Spleen (tissue), 7 donors: ENCODE measurements around the gene HENMT1.
"Not testable (repeated sequence)": the region's sequence is repeated elsewhere in the genome, so short reads cannot be mapped to it uniquely, and the experiment has no call there.

Experiments used
- CTCF ChIP-seq, 11 experiments: fragments of 200-600 bp in 7 of 11; fragments of 450-650 bp in 4 of 11; sonication (generic) in 4 of 11; IDR thresholded peaks in 8 of 11; conservative IDR thresholded peaks in 3 of 11; 1 replicate in 7 of 11; 2 replicates in 4 of 11; pipeline versions ENCODE4 v1.4.0 to v1.8.0; 2016 to 2021; ENCODE audit warnings: antibody characterized with exemption in 11 of 11, inconsistent platforms in 4 of 11, mild to moderate bottlenecking in 1 of 11
- POLR2AphosphoS5 ChIP-seq, 3 donors: sonication (generic); formaldehyde crosslinking; IDR thresholded peaks; one replicate each; pipeline ENCODE4 v1.5.1; 2017; ENCODE audit warnings: antibody characterized with exemption in 3 of 3
- donor health status: DM: no; HTN: no; CAD: no; lungs with moderate emphysema.
- donor health status: DM: no; HTN: no; CAD: no.
- donor health status: DM: no; HTN: no; CAD: no.

GRCh38 chr1:108681701-108682100 lies 20.8 kb upstream of the HENMT1 start:
- TF ChIP-seq CTCF (IDR thresholded peaks at IDR 0.05 in 8 of 11, conservative IDR thresholded peaks at IDR 0.05 in 3 of 11); POLR2AphosphoS5 (IDR thresholded peaks at IDR 0.05): not testable (repeated sequence)
